DOHH2 (cell line): ENCODE data around the gene UBE2M.

Experiments
- H3F3A ChIP-seq: fragments of 200-600 bp; sonication (generic), shearing (Covaris generic); 2 replicates; pipeline ENCODE4 v1.6.0; 2016; ENCODE audit warnings: antibody characterized with exemption, mild to moderate bottlenecking; ENCODE audit not compliant: control insufficient read depth, insufficient read depth
- H3K27ac ChIP-seq: fragments of 200-600 bp; sonication (generic); 2 replicates; pipeline ENCODE4 v1.5.1; 2014; ENCODE audit warnings: low read depth, mild to moderate bottlenecking, low read length, moderate library complexity
- H3K27me3 ChIP-seq: fragments of 200-600 bp; sonication (generic); 2 replicates; pipeline ENCODE4 v1.6.1; 2014; ENCODE audit warnings: mild to moderate bottlenecking, low read length, mixed read lengths; ENCODE audit not compliant: control insufficient read depth
- H3K36me3 ChIP-seq: fragments of 200-600 bp; sonication (generic); 2 replicates; pipeline ENCODE4 v1.6.1; 2014; ENCODE audit warnings: mild to moderate bottlenecking, low read length, moderate library complexity, mixed read lengths; ENCODE audit not compliant: control insufficient read depth
- H3K4me1 ChIP-seq: fragments of 200-600 bp; sonication (generic); 2 replicates; pipeline ENCODE4 v1.6.1; 2014; ENCODE audit warnings: mild to moderate bottlenecking, low read length, mixed read lengths; ENCODE audit not compliant: control insufficient read depth
- H3K4me2 ChIP-seq: fragments of 200-600 bp; sonication (generic); 2 replicates; pipeline ENCODE4 v1.6.0; 2014; ENCODE audit warnings: mild to moderate bottlenecking, low read length, moderate library complexity
- H3K4me3 ChIP-seq: fragments of 200-600 bp; sonication (generic); 2 replicates; pipeline ENCODE4 v1.5.1; 2014; ENCODE audit warnings: mild to moderate bottlenecking, low read length, mixed read lengths
- H3K79me2 ChIP-seq: fragments of 200-600 bp; sonication (generic); 2 replicates; pipeline ENCODE4 v1.6.1; 2014; ENCODE audit warnings: mild to moderate bottlenecking, low read length, mixed read lengths; ENCODE audit not compliant: control insufficient read depth
- H3K9me2 ChIP-seq: fragments of 200-600 bp; sonication (generic); replicated peaks from 2 replicates; pipeline ENCODE4 v1.6.1; 2014; ENCODE audit warnings: mild to moderate bottlenecking, low read length, mixed read lengths; ENCODE audit not compliant: control insufficient read depth
- H3K9me3 ChIP-seq: fragments of 200-600 bp; sonication (generic); 2 replicates; pipeline ENCODE4 v1.6.1; 2014; ENCODE audit warnings: antibody characterized with exemption, low read length, mixed read lengths; ENCODE audit not compliant: control insufficient read depth, insufficient read depth
- H4K20me1 ChIP-seq: fragments of 200-600 bp; sonication (generic); 2 replicates; pipeline ENCODE4 v1.6.0; 2014; ENCODE audit warnings: low read depth, mild to moderate bottlenecking, antibody characterized with exemption, low read length, moderate library complexity; ENCODE audit not compliant: control insufficient read depth, insufficient read depth
- CTCF ChIP-seq: fragments of 200-600 bp; sonication (generic); IDR thresholded peaks from one replicate; pipeline ENCODE4 v1.5.1; 2014; ENCODE audit warnings: antibody characterized with exemption, mild to moderate bottlenecking, low read depth, low read length; ENCODE audit not compliant: poor library complexity, severe bottlenecking
- EZH2phosphoT487 ChIP-seq: fragments of 200-600 bp; sonication (generic); IDR thresholded peaks from 2 replicates; pipeline ENCODE4 v1.6.1; 2017; ENCODE audit warnings: borderline replicate concordance, mild to moderate bottlenecking, antibody characterized with exemption, low read length, moderate library complexity, mixed read lengths

UBE2M gene

GRCh38 chr19:58586133-58586765 is 27.8 kb upstream of the UBE2M start:
- H3K27me3 ChIP-seq = no peaks in the 10 kb centered on the region
- no peaks in the 10 kb centered on the region for H3F3A ChIP-seq
- H3K9me2 ChIP-seq = no peaks in the 10 kb centered on the region
- no peak overlapping the region for H3K4me3 ChIP-seq
- no peaks in the 10 kb centered on the region for H3K4me1 ChIP-seq
- no peak overlapping the region for H3K27ac ChIP-seq
- no peaks in the 10 kb centered on the region for H4K20me1 ChIP-seq
- H3K9me3 ChIP-seq = no peaks in the 10 kb centered on the region
- H3K79me2 ChIP-seq = peaks cover 4% of the 10 kb centered on the region; the same call in 1 of the 2 replicates
- no peak overlapping the region for H3K4me2 ChIP-seq
- peaks cover 16% of the 10 kb centered on the region for H3K36me3 ChIP-seq
- TF ChIP-seq CTCF (no peak), EZH2phosphoT487 (no peak)

GRCh38 chr19:58585442-58586132 is 27.2 kb upstream of the UBE2M start:
- Histone ChIP-seq H4K20me1 (no peaks in the 10 kb centered on the region), H3K79me2 (peaks cover 4% of the 10 kb centered on the region; the same call in 1 of the 2 replicates), H3K9me2 (no peaks in the 10 kb centered on the region), H3K9me3 (no peaks in the 10 kb centered on the region), H3K4me2 (no peak overlapping the region), H3K27me3 (no peaks in the 10 kb centered on the region), H3K4me1 (peaks cover 4% of the 10 kb centered on the region), H3K4me3 (no peak overlapping the region), H3K36me3 (peaks cover 16% of the 10 kb centered on the region), H3F3A (no peaks in the 10 kb centered on the region), H3K27ac (no peak overlapping the region)
- TF ChIP-seq CTCF (no peak), EZH2phosphoT487 (no peak)

GRCh38 chr19:58584498-58585441 is 26.4 kb upstream of the UBE2M start:
- peaks cover 16% of the 10 kb centered on the region for H3K36me3 ChIP-seq
- H3K4me3 ChIP-seq = no peak overlapping the region
- H3K4me1 ChIP-seq = peaks cover 4% of the 10 kb centered on the region
- no peaks in the 10 kb centered on the region for H3K27me3 ChIP-seq
- H3F3A ChIP-seq = no peaks in the 10 kb centered on the region
- H4K20me1 ChIP-seq = no peaks in the 10 kb centered on the region
- no peak overlapping the region for H3K27ac ChIP-seq
- no peaks in the 10 kb centered on the region for H3K9me3 ChIP-seq
- no peak overlapping the region for H3K4me2 ChIP-seq
- TF ChIP-seq CTCF (no peak), EZH2phosphoT487 (no peak)
- H3K9me2 ChIP-seq = no peaks in the 10 kb centered on the region
- H3K79me2 ChIP-seq = peaks cover 9% of the 10 kb centered on the region
